DND-41 (cell line): ENCODE results near the gene SH3RF3.

Experiments
- CTCF ChIP-seq: IDR thresholded peaks from 2 replicates; pipeline ENCODE4 v1.5.1; 2012; ENCODE audit warnings: borderline replicate concordance, low read length, moderate library complexity, mild to moderate bottlenecking; ENCODE audit not compliant: poor library complexity, severe bottlenecking; ENCODE audit errors: extremely low read depth
- EZH2 ChIP-seq: IDR thresholded peaks from 3 replicates; pipeline ENCODE4 v1.6.1; 2012; ENCODE audit warnings: borderline replicate concordance, low read depth, mild to moderate bottlenecking, moderate library complexity, low read length, inconsistent platforms; ENCODE audit not compliant: severe bottlenecking

DNA sequence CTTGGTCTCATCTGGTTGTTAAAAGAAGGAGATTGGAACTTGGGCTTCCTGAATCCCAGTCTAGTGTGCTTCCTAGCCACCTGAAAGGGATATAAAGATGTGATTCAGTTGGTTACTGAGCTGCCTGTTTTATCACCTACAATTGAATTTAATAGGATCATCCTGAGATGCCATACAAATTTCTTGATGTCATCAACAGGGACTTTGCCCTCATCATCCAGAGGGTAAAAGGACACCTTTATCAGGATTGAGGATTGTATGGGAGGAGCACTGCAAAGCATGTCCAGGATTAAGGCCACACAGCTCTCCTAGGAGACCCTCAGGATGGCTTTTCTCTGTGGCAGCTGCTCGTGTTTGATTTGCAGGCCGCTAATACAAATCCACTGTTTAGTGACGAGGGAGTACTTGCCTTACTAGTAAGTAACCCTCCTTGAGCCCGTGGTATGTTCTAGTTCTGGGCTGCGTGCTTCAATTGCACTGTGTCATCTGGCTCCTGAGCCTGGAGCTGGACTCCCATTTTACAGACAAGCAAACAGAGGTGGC is 28.6 kb downstream of the SH3RF3 start:
- TF ChIP-seq CTCF, result no peak
- no peak for TF ChIP-seq EZH2
